K562 (cell line): Measurements from ENCODE around the gene EXOC3. TPM values are rescaled to one million over a fixed set of nuclear protein-coding genes. Genes with fewer than 3 reads are reported as not detected.

Source experiments
- ATAC-seq: fragments of 200-7000 bp; cut with Tn5 transposase; 3 replicates; pipeline ENCODE4 v1.9.1; 2020; ENCODE audit warnings: moderate library complexity
- BruUV-seq: library from RNA; stranded (reverse); fragments of 400-500 nt; replicated peaks from 2 replicates; lab custom pipeline; 2021; lab: Mats Ljungman, UMichigan
- CTCF ChIA-PET: fragments of 300-600 bp; formaldehyde crosslinking; extraction: SDS; loops from one replicate; lab custom pipeline; 2021; ENCODE audit warnings: low intra/inter-chr PET ratio; lab: Yijun Ruan, JAX
- POLR2A ChIA-PET: fragments of 300-600, 350-650 bp; sonication (Branson Sonifier 250); formaldehyde crosslinking; extraction: SDS; loops from one replicate; lab custom pipeline; 2021; ENCODE audit warnings: antibody characterized with exemption, inconsistent platforms; lab: Yijun Ruan, JAX
- DNase-seq, 4 experiments: peaks; one replicate each; pipeline versions ENCODE4 v3.0.0 to v3.0.0-alpha.2; 2011 to 2018; ENCODE audit warnings: low spot score in 3 of 4, mixed read lengths in 3 of 4; ENCODE audit errors: extremely low read depth in 1 of 4
- FAIRE-seq: peaks from 2 replicates; lab custom pipeline; 2011; peaks lifted over from hg19 to GRCh38; lab: Jason Lieb, UNC
- H2AFZ ChIP-seq: 2 replicates; pipeline ENCODE4 v1.6.0; 2011; ENCODE audit warnings: low read depth, low read length, control low read depth, inconsistent platforms
- H3K27ac ChIP-seq: fragments of 200-600 bp; 3 replicates; pipeline ENCODE4 v1.8.0; 2011; ENCODE audit warnings: low read depth, mild to moderate bottlenecking, control low read depth, inconsistent platforms, low read length, moderate library complexity, mixed read lengths; ENCODE audit errors: extremely low read depth
- H3K27me3 ChIP-seq, 2 experiments: fragments of 300-600 bp in 1 of 2; 2 replicates in 1 of 2; 3 replicates in 1 of 2; pipeline versions ENCODE4 v1.6.0 to v1.8.0; 2011; ENCODE audit warnings: inconsistent platforms in 2 of 2, low read length in 2 of 2, mild to moderate bottlenecking in 1 of 2, mixed read lengths in 1 of 2, moderate library complexity in 1 of 2; ENCODE audit not compliant: control insufficient read depth in 2 of 2, insufficient read depth in 2 of 2
- H3K36me3 ChIP-seq: fragments of 300-600 bp; 3 replicates; pipeline ENCODE4 v1.8.0; 2011; ENCODE audit warnings: mild to moderate bottlenecking, low read length, inconsistent platforms; ENCODE audit not compliant: control insufficient read depth, insufficient read depth
- H3K4me1 ChIP-seq, 2 experiments: fragments of 200-600 bp in 1 of 2; replicated peaks in 1 of 2; 2 replicates in 1 of 2; 3 replicates in 1 of 2; pipeline versions ENCODE4 v1.5.1 to v1.8.0; 2011; ENCODE audit warnings: inconsistent platforms in 2 of 2, low read length in 2 of 2, mild to moderate bottlenecking in 1 of 2, mixed read lengths in 1 of 2, moderate library complexity in 1 of 2; ENCODE audit not compliant: control insufficient read depth in 2 of 2, insufficient read depth in 2 of 2
- H3K4me2 ChIP-seq: 2 replicates; pipeline ENCODE4 v1.6.1; 2011; ENCODE audit warnings: low read length, control low read depth, inconsistent platforms, mixed read lengths; ENCODE audit not compliant: insufficient read depth
- H3K4me3 ChIP-seq: fragments of 200-600 bp; sonication (generic), shearing (Covaris generic); 2 replicates; pipeline ENCODE4 v1.5.1; 2016; ENCODE audit warnings: control low read depth, inconsistent platforms
- H3K79me2 ChIP-seq: fragments of 200-600 bp; 3 replicates; pipeline ENCODE4 v1.8.0; 2011; ENCODE audit warnings: low read length, inconsistent platforms; ENCODE audit not compliant: control insufficient read depth, insufficient read depth
- H3K9ac ChIP-seq, 2 experiments: 2 replicates each; pipeline versions ENCODE4 v1.6.0 to v1.6.1; 2011; ENCODE audit warnings: low read depth in 2 of 2, low read length in 2 of 2, control low read depth in 1 of 2, inconsistent platforms in 1 of 2, mild to moderate bottlenecking in 1 of 2, mixed read lengths in 1 of 2; ENCODE audit not compliant: insufficient read depth in 1 of 2
- H3K9me1 ChIP-seq: one replicate; pipeline ENCODE4 v1.6.0; 2011; ENCODE audit warnings: inconsistent platforms, mild to moderate bottlenecking, low read length, moderate library complexity; ENCODE audit not compliant: control insufficient read depth, insufficient read depth
- H3K9me3 ChIP-seq: replicated peaks from 2 replicates; pipeline ENCODE4 v1.5.1; 2011; ENCODE audit warnings: low read depth, low read length, inconsistent platforms; ENCODE audit not compliant: control insufficient read depth, insufficient read depth
- H4K20me1 ChIP-seq: replicated peaks from 2 replicates; pipeline ENCODE4 v1.6.1; 2011; ENCODE audit warnings: low read length, inconsistent platforms, mixed read lengths; ENCODE audit not compliant: control insufficient read depth, insufficient read depth
- HSF4 ChIP-seq: fragments of 250-450 bp; sonication (Bioruptor Pico); IDR thresholded peaks from 2 replicates; pipeline ENCODE4 v2.1.2; 2022; ENCODE audit warnings: mild to moderate bottlenecking, moderate library complexity, borderline replicate concordance
- JUND ChIP-seq, 2 experiments: IDR thresholded peaks; 2 replicates in 1 of 2; 3 replicates in 1 of 2; pipeline ENCODE4 v1.6.1; 2011; ENCODE audit warnings: borderline replicate concordance in 2 of 2, low read depth in 2 of 2, low read length in 2 of 2, improper control_type of control experiment in 1 of 2, missing biosample characterization in 1 of 2, missing genetic modification characterization in 1 of 2, missing genetic modification reagents in 1 of 2
- KDM2B ChIP-seq: fragments of 250-450 bp; sonication (Bioruptor Pico); IDR thresholded peaks from 2 replicates; pipeline ENCODE4 v1.8.0; 2021; ENCODE audit warnings: mild to moderate bottlenecking, moderate library complexity
- MYBL2 ChIP-seq, 2 experiments: fragments of 450-650 bp in 1 of 2; sonication (generic) in 1 of 2; formaldehyde crosslinking in 1 of 2; IDR thresholded peaks; 2 replicates each; pipeline versions ENCODE4 v1.6.1 to v1.8.1; 2017 to 2022; ENCODE audit warnings: borderline replicate concordance in 1 of 2, inconsistent platforms in 1 of 2, low read depth in 1 of 2, mild to moderate bottlenecking in 1 of 2, missing genetic modification reagents in 1 of 2, moderate library complexity in 1 of 2
- PRMT5 ChIP-seq: sonication (generic); formaldehyde crosslinking; IDR thresholded peaks from 2 replicates; pipeline ENCODE4 v1.5.0; 2020; ENCODE audit warnings: missing genetic modification reagents
- RBM14 ChIP-seq: fragments of 200-400 bp; formaldehyde crosslinking; IDR thresholded peaks from 2 replicates; pipeline ENCODE4 v1.6.1; 2018; ENCODE audit warnings: low read depth, mild to moderate bottlenecking, low read length, moderate library complexity, borderline replicate concordance; ENCODE audit not compliant: insufficient read depth
- ZBTB7A ChIP-seq: IDR thresholded peaks from 2 replicates; pipeline ENCODE4 v1.6.1; 2011; ENCODE audit warnings: low read depth, mild to moderate bottlenecking, low read length, moderate library complexity, borderline replicate concordance; ENCODE audit not compliant: control insufficient read depth
- ZNF3 ChIP-seq: fragments of 250-450 bp; sonication (Bioruptor Pico); IDR thresholded peaks from 2 replicates; pipeline ENCODE4 v1.5.0; 2021; ENCODE audit warnings: mild to moderate bottlenecking, moderate library complexity
- ZNF324 ChIP-seq: fragments of 250-450 bp; sonication (Bioruptor Pico); IDR thresholded peaks from 2 replicates; pipeline ENCODE4 v1.4.0; 2020; ENCODE audit warnings: mild to moderate bottlenecking
- WGBS: fragments of 100-300 bp; shearing (Covaris generic); methylation state at CpG from one replicate; pipeline ENCODE4 v1.1.6; 2016; ENCODE audit warnings: low coverage, mixed read lengths; ENCODE audit not compliant: insufficient coverage; ENCODE audit errors: missing lambda C conversion rate; 5-methylcytosine and 5-hydroxymethylcytosine counted together
- in situ Hi-C: fragments of 300-500 bp; cut with MboI; formaldehyde crosslinking; loops from 4 replicates; pipeline ENCODE4 v1.15.0; 2018; ENCODE audit warnings: inconsistent platforms, mixed read lengths
- intact Hi-C: fragments of 100-400 bp; cut with micrococcal nuclease; formaldehyde crosslinking; loops from 2 replicates; pipeline ENCODE4 v1.14.2; 2022
- polyA plus RNA-seq, 8 experiments: library from polyadenylated mRNA; depleted of rRNA in 4 of 8; stranded (reverse) in 5 of 8; unstranded in 3 of 8; fragments of >200 nt; fragmentation: Nextera tagmentation in 2 of 8; fragmentation: Illumina TruSeq in 1 of 8; extraction: Ambion mirVana in 2 of 8; extraction: Trizol in 1 of 8; gene quantifications; 2 replicates each; pipeline versions ENCODE4 v1.2.1 to v1.2.3, GENCODE V29; 2011 to 2014; ENCODE audit warnings: inconsistent platforms in 1 of 8, missing spikeins in 1 of 8
- total RNA-seq, 7 experiments: library from RNA; depleted of rRNA in 6 of 7; stranded (reverse); fragments of >200 nt in 6 of 7; fragmentation: Illumina TruSeq in 2 of 7; extraction: Trizol in 2 of 7; gene quantifications; 2 replicates each; pipeline versions ENCODE4 v1.2.1 to v1.2.3, GENCODE V29; 2011 to 2021; ENCODE audit warnings: low replicate concordance in 1 of 7
- TF ChIP-seq, protein P1 (sequence below): fragments of 250-450 bp; sonication (Bioruptor Pico); IDR thresholded peaks from 2 replicates; pipeline ENCODE4 v1.4.0; 2020; ENCODE audit warnings: mild to moderate bottlenecking, moderate library complexity
- TF ChIP-seq, protein P2 (sequence below): fragments of 250-450 bp; sonication (Bioruptor Pico); IDR thresholded peaks from 2 replicates; pipeline ENCODE4 v1.5.0; 2021
- TF ChIP-seq, protein P3 (sequence below): sonication (generic); formaldehyde crosslinking; IDR thresholded peaks from 2 replicates; pipeline ENCODE4 v1.9.0; 2022; ENCODE audit warnings: mild to moderate bottlenecking, missing genetic modification reagents
- TF ChIP-seq, protein P4 (sequence below): sonication (generic); formaldehyde crosslinking; IDR thresholded peaks from 2 replicates; pipeline ENCODE4 v1.5.0; 2020; ENCODE audit warnings: missing genetic modification reagents
- TF ChIP-seq, protein P5 (sequence below): sonication (generic); formaldehyde crosslinking; IDR thresholded peaks from 2 replicates; pipeline ENCODE4 v1.8.0; 2022; ENCODE audit warnings: missing genetic modification reagents, mild to moderate bottlenecking, moderate library complexity, borderline replicate concordance

Gene EXOC3
- total and polyA plus RNA-seq, 9 of the 15 experiments (the other 6 are each of a cell fraction or from before 2014, with no cell fraction given): 1.4 to 41.9 (median 22.4) TPM

DNA sequence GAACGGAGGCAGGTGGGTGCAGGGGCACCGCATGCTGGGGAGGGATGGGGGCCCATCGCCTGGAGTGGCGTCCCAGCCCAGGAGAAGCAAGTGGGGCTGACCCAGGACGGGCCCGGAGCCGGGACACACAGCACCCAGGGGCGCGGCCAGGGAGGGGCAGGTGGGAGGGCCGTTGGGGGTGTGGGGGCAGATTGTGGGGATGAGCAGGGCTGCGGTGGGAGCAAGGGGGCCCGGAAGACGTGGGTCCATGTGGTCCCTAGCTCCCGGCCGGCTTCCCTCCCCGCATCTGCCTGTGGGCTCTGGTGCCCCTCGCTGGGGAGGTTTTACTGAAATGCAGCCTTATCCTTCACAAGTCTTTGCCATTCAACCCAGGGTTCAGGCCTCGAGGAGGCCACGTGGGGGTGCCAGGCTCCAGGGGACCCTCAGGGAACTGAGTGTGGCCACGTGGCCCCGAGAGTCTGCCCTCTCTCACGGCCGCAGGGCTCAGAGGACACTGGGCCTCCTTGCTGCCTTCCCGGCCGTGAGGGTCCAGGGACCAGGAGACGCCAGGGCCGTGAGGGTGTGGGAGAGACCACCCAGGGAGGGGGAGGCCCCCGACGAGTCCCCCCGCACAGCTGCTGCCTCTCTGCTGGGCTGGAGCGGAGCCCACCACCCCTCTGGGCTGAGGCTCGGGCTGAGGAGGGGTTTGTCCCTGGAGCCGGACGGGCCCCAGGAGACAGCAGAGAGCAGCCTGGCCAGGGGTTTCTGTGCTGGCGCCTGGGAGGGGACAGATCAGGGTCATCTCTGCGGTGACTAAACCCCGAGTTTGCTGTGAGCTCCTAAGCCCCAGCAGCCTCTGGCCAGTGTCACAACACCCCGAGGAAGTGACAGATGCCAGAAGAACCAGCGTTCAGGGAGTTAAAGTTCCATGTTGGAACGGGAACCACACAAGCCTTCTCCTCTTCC is 46.0 kb downstream of the EXOC3 start:
- Histone ChIP-seq H3K9me3 (no peaks in the 10 kb centered on the region), H2AFZ (no peak overlapping the region), H3K9me1 (peaks cover 4% of the 10 kb centered on the region), H3K4me1 (peaks cover 8 to 78% of the 10 kb centered on the region in 2 experiments; a peak in 3 of 5 replicates), H4K20me1 (peaks cover 1% of the 10 kb centered on the region; the same call in 1 of the 2 replicates), H3K79me2 (no peaks in the 10 kb centered on the region), H3K4me2 (no peak overlapping the region), H3K27ac (no peak overlapping the region), H3K36me3 (no peaks in the 10 kb centered on the region), H3K27me3 (peaks cover 24 to 54% of the 10 kb centered on the region in 2 experiments; a peak in 4 of 5 replicates), H3K9ac (peak overlapping the region in 1 of 2 experiments; percentile 58; a peak in 1 of 4 replicates), H3K4me3 (no peak overlapping the region)
- intact Hi-C loops (no loop called here), in situ Hi-C loops (no loop called here)
- ChIA-PET POLR2A (interaction anchor here (0.5 to 1.0 kb wide), 2 partner anchors 9 to 13 kb away, joined by 3 to 4 read pairs; no protein-coding TSS in a partner anchor), CTCF (no interaction called here)
- WGBS: 22% methylated on average over 34 of the region's 40 CpGs
- TF ChIP-seq, protein P1, sequence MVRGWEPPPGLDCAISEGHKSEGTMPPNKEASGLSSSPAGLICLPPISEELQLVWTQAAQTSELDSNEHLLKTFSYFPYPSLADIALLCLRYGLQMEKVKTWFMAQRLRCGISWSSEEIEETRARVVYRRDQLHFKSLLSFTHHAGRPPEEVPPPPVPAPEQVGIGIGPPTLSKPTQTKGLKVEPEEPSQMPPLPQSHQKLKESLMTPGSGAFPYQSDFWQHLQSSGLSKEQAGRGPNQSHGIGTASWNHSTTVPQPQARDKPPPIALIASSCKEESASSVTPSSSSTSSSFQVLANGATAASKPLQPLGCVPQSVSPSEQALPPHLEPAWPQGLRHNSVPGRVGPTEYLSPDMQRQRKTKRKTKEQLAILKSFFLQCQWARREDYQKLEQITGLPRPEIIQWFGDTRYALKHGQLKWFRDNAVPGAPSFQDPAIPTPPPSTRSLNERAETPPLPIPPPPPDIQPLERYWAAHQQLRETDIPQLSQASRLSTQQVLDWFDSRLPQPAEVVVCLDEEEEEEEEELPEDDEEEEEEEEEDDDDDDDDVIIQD (CRISPR knock-in tag): no peak
- TF ChIP-seq, protein P2, sequence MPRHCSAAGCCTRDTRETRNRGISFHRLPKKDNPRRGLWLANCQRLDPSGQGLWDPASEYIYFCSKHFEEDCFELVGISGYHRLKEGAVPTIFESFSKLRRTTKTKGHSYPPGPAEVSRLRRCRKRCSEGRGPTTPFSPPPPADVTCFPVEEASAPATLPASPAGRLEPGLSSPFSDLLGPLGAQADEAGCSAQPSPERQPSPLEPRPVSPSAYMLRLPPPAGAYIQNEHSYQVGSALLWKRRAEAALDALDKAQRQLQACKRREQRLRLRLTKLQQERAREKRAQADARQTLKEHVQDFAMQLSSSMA (CRISPR knock-in tag): no peak
- TF ChIP-seq, protein P3, sequence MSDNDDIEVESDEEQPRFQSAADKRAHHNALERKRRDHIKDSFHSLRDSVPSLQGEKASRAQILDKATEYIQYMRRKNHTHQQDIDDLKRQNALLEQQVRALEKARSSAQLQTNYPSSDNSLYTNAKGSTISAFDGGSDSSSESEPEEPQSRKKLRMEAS: peak; percentile 39; the same call in 1 of the 2 replicates
- TF ChIP-seq PRMT5 (CRISPR knock-in tag) (no peak), RBM14 (no peak), ZBTB7A (peak; percentile 48; the same call in 1 of the 2 replicates), JUND (IDR thresholded peaks at IDR 0.05; ENCODE audit: borderline replicate concordance, low read depth, low read length) (no peak), JUND (tag; IDR thresholded peaks at IDR 0.05; ENCODE audit: borderline replicate concordance, low read depth, low read length) (no peak), HSF4 (CRISPR knock-in tag) (no peak), ZNF324 (CRISPR knock-in tag) (no peak), KDM2B (CRISPR knock-in tag) (no peak), MYBL2 (IDR thresholded peaks at IDR 0.05; ENCODE audit: low read depth) (no peak), MYBL2 (CRISPR knock-in tag; IDR thresholded peaks at IDR 0.05; ENCODE audit: borderline replicate concordance) (no peak), ZNF3 (no peak)
- TF ChIP-seq, protein P4, sequence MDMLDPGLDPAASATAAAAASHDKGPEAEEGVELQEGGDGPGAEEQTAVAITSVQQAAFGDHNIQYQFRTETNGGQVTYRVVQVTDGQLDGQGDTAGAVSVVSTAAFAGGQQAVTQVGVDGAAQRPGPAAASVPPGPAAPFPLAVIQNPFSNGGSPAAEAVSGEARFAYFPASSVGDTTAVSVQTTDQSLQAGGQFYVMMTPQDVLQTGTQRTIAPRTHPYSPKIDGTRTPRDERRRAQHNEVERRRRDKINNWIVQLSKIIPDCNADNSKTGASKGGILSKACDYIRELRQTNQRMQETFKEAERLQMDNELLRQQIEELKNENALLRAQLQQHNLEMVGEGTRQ (CRISPR knock-in tag): peak; percentile 31; the same call in 1 of the 2 replicates
- TF ChIP-seq, protein P5, sequence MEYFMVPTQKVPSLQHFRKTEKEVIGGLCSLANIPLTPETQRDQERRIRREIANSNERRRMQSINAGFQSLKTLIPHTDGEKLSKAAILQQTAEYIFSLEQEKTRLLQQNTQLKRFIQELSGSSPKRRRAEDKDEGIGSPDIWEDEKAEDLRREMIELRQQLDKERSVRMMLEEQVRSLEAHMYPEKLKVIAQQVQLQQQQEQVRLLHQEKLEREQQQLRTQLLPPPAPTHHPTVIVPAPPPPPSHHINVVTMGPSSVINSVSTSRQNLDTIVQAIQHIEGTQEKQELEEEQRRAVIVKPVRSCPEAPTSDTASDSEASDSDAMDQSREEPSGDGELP: no peak
- no peak for DNase-seq
- FAIRE-seq: no peak
- no TSS peak for BruUV-seq
- ATAC-seq: peak; percentile 43
